Measurements from ENCODE around the gene RPP38.

RPP38 gene

DNA sequence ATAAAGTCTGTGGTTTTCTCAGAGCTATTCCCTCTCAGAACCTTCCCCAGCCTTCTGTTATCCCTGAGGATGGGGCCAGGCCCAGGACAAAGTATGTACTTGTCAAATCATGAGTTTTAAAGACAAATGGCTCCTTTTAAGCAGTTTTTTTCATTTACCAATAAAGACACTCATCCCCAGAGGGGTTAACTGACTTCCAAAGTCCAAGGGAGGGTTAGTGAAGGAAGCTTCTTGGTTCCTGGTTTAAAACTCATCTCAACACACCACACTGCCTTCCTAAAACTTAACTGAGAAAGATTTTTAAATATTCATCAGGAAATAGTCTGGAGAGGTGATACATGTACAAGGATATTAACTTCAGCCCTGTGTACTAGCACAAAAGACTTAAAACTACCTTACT lies 55.4 kb downstream of the RPP38 start:
- no peak for DNase-seq (ENCODE audit: low read depth in 2 of 2)

All from stimulated activated CD8-positive, alpha-beta memory T cell treated with anti-CD3 and anti-CD28 coated beads, Interleukin-7, amount 100 ng/mL, for 4 hours (primary cell).